Stimulated activated CD4-positive, alpha-beta T cell treated with anti-CD3 and anti-CD28 coated beads, Interleukin-12 subunit alpha, Interleukin-12 subunit beta, amount 100 ng/mL, for 24 hours (primary cell): Measurements from ENCODE around the gene NBEAL1.
"Not testable (repeated sequence)": the region's sequence is repeated elsewhere in the genome, so short reads cannot be mapped to it uniquely, and the experiment has no call there.

ENCODE experiments used
- DNase-seq, 2 experiments: peaks; one replicate each; pipeline ENCODE4 v3.0.0-alpha.2; 2020; ENCODE audit warnings: low read depth in 2 of 2

The NBEAL1 gene

GRCh38 chr2:203225423-203226039 lies 210.9 kb downstream of the NBEAL1 start:
- peak in 1 of 2 experiments; percentile 5 for DNase-seq

- not testable (repeated sequence) for DNase-seq
These were observed 215.0 kb downstream of the NBEAL1 start for GRCh38 chr2:203229674-203230073.

GRCh38 chr2:203237346-203238238 lies 222.9 kb downstream of the NBEAL1 start:
- no peak for DNase-seq

GRCh38 chr2:203238292-203238703 lies 223.6 kb downstream of the NBEAL1 start:
- DNase-seq, result no peak

- DNase-seq, result peak; percentile 91 to 96
These were observed 224.2 kb downstream of the NBEAL1 start, which contains the start of gene CYP20A1 for GRCh38 chr2:203238704-203239526. TSS of gene CYP20A1 (plus strand) at chr2:203239018. CDS start at chr2:203239063, 45 bp downstream.

GRCh38 chr2:203240491-203240890 lies 225.8 kb downstream of the NBEAL1 start:
- no peak for DNase-seq

GRCh38 chr2:203242518-203242917 lies 227.8 kb downstream of the NBEAL1 start:
- no peak for DNase-seq

- DNase-seq, result no peak
These were observed 232.0 kb downstream of the NBEAL1 start for GRCh38 chr2:203246646-203247045.

GRCh38 chr2:203252818-203253217 lies 238.1 kb downstream of the NBEAL1 start:
- no peak for DNase-seq

- not testable (repeated sequence) for DNase-seq
These were observed 238.9 kb downstream of the NBEAL1 start for GRCh38 chr2:203253422-203254095.

GRCh38 chr2:203261326-203262159 lies 246.9 kb downstream of the NBEAL1 start:
- no peak for DNase-seq
